NCI-H187 treated with DMSO at 0.1 percent for 48 hours (cell line): ENCODE results near the gene FGR.
A peak's percentile ranks its signal among the peaks of the same experiment; 100 is the strongest.

Source experiments
- DNase-seq: peaks from one replicate; lab custom pipeline; 2025; lab: John Stamatoyannopoulos, UW

Gene FGR

DNA sequence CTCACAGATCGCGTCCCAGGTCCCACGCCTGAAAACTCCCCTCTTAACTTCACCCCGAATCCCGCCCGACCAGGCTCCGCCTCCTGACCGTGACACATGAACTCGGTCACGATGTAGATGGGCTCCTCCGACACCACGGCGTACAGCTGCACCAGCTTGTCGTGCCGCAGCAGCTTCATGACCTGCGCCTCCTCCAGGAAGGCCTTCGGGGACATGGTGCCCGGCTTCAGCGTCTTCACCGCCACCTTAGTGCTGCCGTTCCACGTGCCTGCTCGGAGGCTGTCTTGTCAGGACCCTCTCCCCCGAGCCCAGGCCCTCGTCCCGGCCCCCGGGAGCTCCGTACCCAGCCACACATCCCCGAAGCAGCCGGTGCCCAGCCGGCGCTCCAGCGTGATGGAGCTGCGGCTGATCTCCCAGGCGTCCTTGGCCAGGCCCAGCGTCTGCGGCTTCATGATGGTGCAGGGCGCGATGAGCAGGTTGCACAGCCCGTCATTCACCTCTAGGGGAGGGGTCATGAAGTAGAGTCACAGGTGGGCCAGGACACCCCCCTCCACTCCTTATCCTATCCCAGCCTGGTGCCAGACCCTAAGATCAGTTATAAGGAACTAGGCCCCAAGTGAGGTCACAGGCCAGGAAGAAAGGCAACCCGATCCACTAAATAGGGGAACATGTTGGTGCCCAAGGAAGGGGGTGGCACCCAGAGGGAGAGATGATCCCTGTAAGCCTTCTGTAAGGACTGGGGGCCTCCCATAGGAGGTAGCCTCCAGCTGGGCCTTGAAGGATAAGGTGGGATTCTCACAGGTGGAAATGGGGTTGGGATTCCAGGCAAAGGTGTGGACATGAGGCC lies 19.4 kb downstream of the FGR start:
- no peak for DNase-seq

- DNase-seq: no peak
Observed at GRCh38 chr1:27614625-27615344, 20.2 kb downstream of the FGR start.

DNA sequence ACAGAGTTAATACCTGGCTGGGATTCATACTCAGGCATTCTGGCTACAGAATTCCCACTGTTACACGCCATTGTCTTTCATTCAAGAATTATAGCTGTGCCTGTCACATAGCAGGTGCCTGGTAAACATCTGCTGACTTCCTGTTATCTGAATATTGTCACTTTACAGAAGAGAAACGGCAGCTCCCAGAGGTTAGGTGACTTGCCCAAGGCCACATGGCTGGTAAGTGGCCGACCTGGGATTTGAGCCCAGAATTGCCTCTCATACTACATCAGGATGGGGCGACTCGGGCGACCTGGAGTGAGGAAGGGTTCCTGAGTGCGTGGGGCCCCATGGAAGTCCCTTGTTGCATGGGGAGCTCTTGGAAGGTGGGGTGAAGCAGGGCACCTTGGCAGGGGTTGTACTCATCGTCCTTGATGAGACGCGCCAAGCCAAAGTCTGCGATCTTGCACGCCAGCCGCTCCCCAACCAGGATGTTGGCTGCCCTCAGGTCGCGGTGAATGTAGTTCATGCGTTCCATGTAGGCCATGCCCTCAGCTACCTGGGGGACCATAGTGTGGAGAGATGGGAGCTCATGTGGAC lies 20.9 kb downstream of the FGR start:
- no peak for DNase-seq

- DNase-seq: no peak
Observed at GRCh38 chr1:27612718-27613117, 22.3 kb downstream of the FGR start.

- no peak for DNase-seq
Observed at GRCh38 chr1:27611450-27611849, 23.5 kb downstream of the FGR start.

DNA sequence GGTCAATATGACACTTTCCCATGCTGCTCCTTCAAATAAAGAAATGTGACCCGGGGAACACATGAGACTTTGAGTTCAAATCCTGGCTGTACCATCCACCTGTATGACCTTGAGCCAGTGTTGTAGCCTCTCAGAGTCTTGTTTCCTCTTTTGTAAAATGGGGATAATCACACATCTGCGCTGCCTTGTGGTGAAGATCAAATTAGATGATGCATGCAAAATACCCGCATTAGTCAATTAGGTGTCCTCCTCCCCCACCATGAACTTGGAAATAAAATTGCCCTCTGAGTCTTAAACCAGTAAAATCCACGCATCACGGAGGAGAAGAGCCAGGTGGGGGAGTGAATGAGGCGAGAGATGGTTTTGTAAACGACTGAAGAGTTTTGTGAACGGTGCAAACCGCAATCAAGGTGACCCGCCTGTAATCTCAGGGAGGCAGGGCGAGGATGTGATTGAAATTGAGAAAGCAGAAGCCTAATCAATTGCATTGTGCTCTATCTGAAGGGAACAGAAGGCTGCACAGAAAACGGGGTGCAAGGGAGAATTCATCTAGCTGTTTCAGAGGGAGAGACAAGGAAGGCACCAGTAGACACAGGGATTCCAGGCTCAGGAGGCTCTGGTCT lies 25.3 kb downstream of the FGR start:
- no peak for DNase-seq

- DNase-seq: no peak
Observed at GRCh38 chr1:27609210-27609555, 25.8 kb downstream of the FGR start.

DNA sequence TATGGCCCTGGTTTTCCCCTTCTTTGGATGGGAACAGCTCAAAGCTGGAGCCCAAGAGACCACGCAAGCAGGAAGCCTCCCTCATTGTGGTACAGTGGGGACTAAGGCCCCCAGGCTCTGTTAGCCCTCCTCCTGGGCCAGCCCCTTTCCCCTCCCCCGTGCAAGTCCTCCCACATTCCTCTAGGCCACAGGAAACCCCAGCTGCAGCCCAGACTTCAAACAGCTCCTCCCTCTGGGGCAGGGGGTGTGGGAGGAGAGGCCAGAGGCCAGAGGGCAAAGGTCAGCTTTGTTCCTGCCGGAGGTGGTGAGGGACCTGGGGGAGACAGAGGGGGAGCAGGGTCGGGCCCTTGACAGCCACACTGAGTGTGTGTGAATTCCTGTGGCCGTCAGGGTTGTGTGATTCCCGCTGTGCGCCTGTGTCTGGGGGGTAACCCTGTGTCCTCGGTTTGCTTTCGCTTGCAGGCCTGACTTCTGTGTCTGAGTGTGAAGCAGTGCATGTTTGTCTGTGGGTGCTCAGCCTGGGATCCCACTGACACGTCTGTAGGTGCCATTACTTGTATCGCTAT lies 27.7 kb downstream of the FGR start:
- no peak for DNase-seq

GRCh38 chr1:27606708-27607238 lies 28.2 kb downstream of the FGR start:
- no peak for DNase-seq

- no peak for DNase-seq
Observed at GRCh38 chr1:27605796-27606707, 28.9 kb downstream of the FGR start.

DNA sequence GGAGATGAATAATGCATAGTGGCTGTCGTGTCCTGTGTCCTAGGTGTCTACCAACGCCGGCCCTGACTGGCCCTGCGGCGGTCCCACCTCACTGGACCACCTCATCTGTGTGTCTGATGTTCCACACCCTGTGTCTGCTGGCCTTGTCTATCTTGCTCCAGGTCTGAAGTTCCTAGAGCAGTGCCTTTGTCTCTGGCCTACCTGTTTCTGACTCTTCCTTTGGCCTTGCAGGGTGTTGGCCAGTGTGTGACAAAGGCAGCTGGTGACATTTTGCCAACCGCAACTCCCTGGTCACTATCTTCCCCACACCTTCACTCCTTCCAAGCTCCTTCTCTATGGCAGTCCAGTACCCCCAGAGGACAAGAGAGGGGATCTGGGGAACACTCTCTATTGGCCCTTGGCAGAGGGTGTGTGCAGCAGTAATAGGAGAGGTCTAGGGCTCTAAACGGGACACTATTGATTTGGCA lies 29.7 kb downstream of the FGR start:
- no peak for DNase-seq

DNA sequence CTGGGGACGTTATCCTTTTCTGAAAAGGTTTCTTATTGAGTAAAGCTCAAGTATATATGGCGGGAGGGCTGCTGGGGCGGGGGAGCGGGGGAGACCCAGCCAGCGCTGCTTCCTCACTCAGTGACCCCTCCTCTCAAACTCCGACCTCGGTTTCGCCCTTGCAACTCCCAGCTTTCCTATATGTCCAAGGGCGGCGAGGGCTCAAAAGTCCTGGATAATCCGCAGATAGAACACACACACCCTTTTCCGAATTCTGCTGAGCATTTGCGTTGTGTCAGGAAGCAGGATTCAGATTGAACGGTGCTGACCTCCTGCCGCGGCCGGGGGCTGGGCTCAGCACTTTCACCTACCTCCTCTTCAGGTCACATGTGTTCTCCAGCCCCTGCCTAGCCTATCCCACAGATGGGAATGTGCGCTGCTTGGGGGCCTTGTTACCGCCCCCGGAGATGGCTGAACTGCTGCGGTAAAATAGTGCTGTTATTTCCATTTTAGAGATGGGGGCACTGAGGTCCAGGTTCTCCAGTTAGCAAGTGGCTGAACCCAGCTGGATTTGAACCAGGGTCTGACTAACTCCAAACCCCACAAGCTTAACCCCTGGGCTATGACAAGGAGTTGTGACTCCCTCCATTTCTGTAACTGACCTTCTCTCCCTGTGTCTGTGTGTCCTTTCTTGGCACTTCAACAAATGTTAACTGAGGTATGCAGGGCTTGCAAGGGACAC lies 30.2 kb downstream of the FGR start:
- no peak for DNase-seq

- peak; percentile 59 for DNase-seq
Observed at GRCh38 chr1:27603681-27604578, 31.1 kb downstream of the FGR start, which contains the start of gene AHDC1. TSS of gene AHDC1 (minus strand) at chr1:27604144. CDS start at chr1:27552115, 52,029 bp downstream.

DNA sequence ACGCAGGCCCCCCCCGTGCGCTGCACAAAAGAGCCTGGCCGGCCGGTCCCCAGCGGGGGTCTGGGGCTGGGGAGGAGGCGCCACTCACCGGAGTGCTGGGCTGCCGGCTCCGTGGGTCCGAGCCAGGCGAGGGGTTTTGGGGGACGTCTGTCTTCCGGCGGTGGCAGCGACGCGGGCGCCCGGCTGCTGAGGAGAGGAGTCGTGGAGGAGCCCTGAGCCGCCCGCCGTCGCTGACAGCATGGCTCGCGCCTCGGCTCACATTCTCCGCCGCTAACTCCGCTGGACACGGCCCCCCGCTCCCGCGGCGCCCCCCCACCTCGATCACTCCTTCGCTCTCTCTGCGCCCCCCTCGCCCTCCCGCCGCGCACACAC lies 31.7 kb downstream of the FGR start:
- DNase-seq: no peak

DNA sequence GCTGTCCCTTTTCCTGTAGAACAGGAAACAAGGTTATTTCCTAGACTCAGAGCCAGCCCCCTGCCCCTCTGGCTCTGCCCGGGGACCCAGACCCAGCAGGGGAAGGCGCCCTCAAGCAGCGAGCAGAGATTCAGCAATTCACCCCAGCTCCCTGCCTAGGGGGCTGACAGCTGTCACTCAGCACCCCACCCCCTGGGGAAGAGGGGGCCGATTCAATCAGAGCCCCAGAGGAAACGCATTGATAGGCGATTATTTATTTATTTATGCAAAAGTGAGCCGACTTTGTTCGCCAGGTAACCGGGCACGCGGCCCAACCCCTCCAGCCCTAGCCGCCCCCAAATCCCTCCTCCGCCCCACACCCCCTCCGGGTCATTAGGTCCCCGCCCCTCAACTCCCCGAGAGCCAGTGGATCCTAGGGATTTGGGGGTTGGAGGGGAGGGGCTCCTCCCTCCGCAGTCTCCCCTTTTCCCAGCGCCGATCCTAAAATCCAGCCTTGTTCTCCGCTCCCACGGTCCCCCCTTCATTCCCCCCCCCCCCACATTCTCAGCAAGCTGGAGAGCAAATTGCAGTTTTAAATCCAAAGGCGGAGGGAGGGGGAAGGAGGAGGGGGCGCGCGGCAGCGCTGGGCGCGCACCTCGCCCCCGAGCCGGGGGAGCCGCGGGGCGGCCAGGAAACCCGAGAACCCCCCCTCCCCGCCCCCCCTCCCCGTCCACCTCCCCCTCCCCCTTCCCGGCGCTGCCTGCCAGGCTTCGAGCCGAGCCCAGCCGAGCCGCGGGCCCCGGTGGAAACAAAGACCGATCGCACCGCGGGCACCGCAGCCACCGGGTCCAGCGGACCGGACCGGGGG lies 32.3 kb downstream of the FGR start:
- no peak for DNase-seq

DNA sequence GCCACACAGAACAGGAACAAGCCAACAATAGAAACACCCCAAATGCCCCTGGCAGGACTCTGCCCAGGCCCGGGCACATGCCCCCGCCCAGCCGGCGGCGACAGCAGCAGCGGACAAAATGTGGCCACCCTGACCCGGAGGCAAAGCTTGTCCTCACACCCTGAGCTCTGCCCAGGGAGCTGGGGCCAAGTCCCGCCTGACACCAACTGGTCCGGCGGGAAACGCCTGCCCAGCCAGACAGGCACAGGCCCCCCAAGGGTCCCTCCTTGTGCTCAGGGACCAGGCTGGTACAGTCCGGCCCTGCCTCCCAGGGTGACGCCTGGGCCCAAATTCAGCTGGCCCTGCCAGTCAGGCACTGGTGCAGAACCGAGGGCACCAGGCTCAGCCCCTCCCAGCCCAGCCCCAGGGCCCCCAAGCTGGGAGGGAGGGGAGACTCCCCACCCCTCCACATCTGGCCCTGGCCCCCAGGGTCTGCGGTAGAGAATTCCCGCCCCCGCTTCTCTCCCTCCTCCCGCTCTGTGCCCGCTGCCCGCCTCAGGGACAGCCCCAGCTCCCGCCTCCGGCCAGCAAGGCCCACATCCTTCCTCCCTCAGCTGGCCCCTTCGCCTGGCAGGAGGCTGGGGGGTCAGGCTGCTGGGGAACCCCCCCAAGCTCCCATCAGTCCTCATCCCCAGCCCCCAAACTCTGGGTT lies 33.1 kb downstream of the FGR start:
- DNase-seq: no peak

DNA sequence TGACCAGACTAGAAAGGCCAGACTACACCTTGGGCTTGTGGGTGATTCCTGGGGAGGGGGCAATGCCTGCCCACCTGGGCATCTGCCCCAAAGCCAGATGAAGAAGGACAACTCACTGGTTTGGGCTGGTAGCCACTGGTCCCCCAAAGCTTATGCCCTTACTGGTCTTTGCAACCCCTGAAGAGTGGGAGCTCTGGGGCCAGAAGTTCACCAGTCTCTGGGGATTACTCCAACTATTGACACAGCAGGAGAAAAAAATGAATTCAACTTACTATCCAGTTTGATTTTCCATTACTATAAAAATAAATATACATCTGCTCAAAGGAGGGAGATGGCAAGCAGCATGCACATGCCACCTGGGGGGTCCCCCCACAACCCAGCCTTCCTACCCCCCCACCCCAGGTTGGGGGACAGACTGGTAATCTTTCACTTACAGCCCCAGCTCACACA lies 33.6 kb downstream of the FGR start:
- DNase-seq: no peak
